ENCODE measurements around the gene CRBN. TPM values are rescaled to one million over a fixed set of nuclear protein-coding genes. Genes with fewer than 3 reads are reported as not detected.

Gene CRBN
- total RNA-seq, 1 donor from 2014 or later, result 47.8 TPM

- Mint-ChIP-seq H3K9me3 (ENCODE audit: unreplicated experiment) (peaks cover 25% of the 10 kb centered on the region), H3K36me3 (ENCODE audit: low read depth, unreplicated experiment) (no peaks in the 10 kb centered on the region), H3K27me3 (ENCODE audit: unreplicated experiment) (peaks cover 1% of the 10 kb centered on the region), H3K4me3 (ENCODE audit: unreplicated experiment) (no peak overlapping the region), H3K27ac (ENCODE audit: unreplicated experiment) (no peak overlapping the region), H3K4me1 (ENCODE audit: unreplicated experiment) (no peaks in the 10 kb centered on the region)
- no peak for DNase-seq (ENCODE audit: low spot score)
- no peak for TF ChIP-seq CTCF (IDR thresholded peaks at IDR 0.05; ENCODE audit: unreplicated experiment)
Measured at GRCh38 chr3:3119393-3119851, 60.1 kb downstream of the CRBN start.

- TF ChIP-seq CTCF (IDR thresholded peaks at IDR 0.05; ENCODE audit: unreplicated experiment), result no peak
- Mint-ChIP-seq H3K36me3 (ENCODE audit: low read depth, unreplicated experiment) (no peaks in the 10 kb centered on the region), H3K27me3 (ENCODE audit: unreplicated experiment) (no peaks in the 10 kb centered on the region), H3K9me3 (ENCODE audit: unreplicated experiment) (peaks cover 25% of the 10 kb centered on the region), H3K27ac (ENCODE audit: unreplicated experiment) (no peak overlapping the region), H3K4me3 (ENCODE audit: unreplicated experiment) (no peak overlapping the region), H3K4me1 (ENCODE audit: unreplicated experiment) (no peaks in the 10 kb centered on the region)
- DNase-seq (ENCODE audit: low spot score), result no peak
Measured at GRCh38 chr3:3117651-3118050, 61.8 kb downstream of the CRBN start.

DNA sequence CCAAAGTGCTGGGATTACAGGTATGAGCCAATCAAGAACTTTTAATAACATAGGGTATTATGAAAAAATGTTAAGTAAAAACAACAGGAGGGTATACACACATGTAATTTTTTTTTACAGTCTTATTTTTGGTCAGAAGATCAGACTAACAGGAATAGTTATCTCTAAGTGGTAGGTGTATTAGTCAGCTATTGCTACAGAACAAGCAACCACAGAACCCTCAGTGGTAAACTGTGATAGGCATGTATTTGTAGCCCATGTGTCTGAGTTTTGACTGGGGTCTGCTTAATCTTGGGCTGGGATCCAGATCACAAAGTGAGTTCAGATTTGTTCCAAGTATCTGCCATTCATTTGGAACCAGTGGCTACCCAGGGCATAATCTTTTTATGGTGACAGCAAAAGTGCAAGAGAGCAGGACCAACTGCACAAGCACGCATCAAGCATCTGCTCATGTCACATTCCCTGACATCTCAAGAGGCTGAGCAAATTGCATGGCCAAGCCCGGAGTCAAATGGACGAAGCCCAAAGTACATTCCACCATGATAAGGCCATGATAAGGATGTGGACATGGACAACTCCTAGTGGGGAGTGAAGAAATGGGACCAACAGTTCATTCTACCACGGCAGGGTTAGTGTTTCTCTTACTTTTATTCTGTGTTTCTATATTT is 66.3 kb downstream of the CRBN start:
- no peak for TF ChIP-seq CTCF (IDR thresholded peaks at IDR 0.05; ENCODE audit: unreplicated experiment)
- no peaks in the 10 kb centered on the region for H3K27me3 Mint-ChIP-seq (ENCODE audit: unreplicated experiment)
- no peak overlapping the region for H3K4me3 Mint-ChIP-seq (ENCODE audit: unreplicated experiment)
- DNase-seq (ENCODE audit: low spot score), result no peak
- H3K27ac Mint-ChIP-seq (ENCODE audit: unreplicated experiment), result no peak overlapping the region
- H3K9me3 Mint-ChIP-seq (ENCODE audit: unreplicated experiment), result peaks cover 40% of the 10 kb centered on the region
- no peaks in the 10 kb centered on the region for H3K36me3 Mint-ChIP-seq (ENCODE audit: low read depth, unreplicated experiment)
- no peaks in the 10 kb centered on the region for H3K4me1 Mint-ChIP-seq (ENCODE audit: unreplicated experiment)

- Mint-ChIP-seq H3K27me3 (ENCODE audit: unreplicated experiment) (no peaks in the 10 kb centered on the region), H3K27ac (ENCODE audit: unreplicated experiment) (no peak overlapping the region), H3K4me1 (ENCODE audit: unreplicated experiment) (no peaks in the 10 kb centered on the region), H3K9me3 (ENCODE audit: unreplicated experiment) (peaks cover 31% of the 10 kb centered on the region), H3K36me3 (ENCODE audit: low read depth, unreplicated experiment) (no peaks in the 10 kb centered on the region), H3K4me3 (ENCODE audit: unreplicated experiment) (no peak overlapping the region)
- TF ChIP-seq CTCF (IDR thresholded peaks at IDR 0.05; ENCODE audit: unreplicated experiment), result no peak
- no peak for DNase-seq (ENCODE audit: low spot score)
Measured at GRCh38 chr3:3110749-3111361, 68.6 kb downstream of the CRBN start.

GRCh38 chr3:3110299-3110630 is 69.2 kb downstream of the CRBN start, which contains the start of gene IL5RA:
IL5RA (minus strand) TSS chr3:3110374; CDS start chr3:3104984, 5,390 bp downstream.
- Mint-ChIP-seq H3K9me3 (ENCODE audit: unreplicated experiment) (peaks cover 33% of the 10 kb centered on the region), H3K27ac (ENCODE audit: unreplicated experiment) (no peak within 1 kb of the TSS), H3K4me1 (ENCODE audit: unreplicated experiment) (no peaks in the 10 kb centered on the region), H3K27me3 (ENCODE audit: unreplicated experiment) (no peaks in the 10 kb centered on the region), H3K36me3 (ENCODE audit: low read depth, unreplicated experiment) (no peaks in the 10 kb centered on the region), H3K4me3 (ENCODE audit: unreplicated experiment) (no peak within 1 kb of the TSS)
- no peak for TF ChIP-seq CTCF (IDR thresholded peaks at IDR 0.05; ENCODE audit: unreplicated experiment)
- no peak for DNase-seq (ENCODE audit: low spot score)

Measured in endothelial cell (in vitro differentiated cells).